GM21367 (cell line): Measurements from ENCODE around the gene CXADR.

Source experiments
- ATAC-seq: cut with Tn5 transposase; IDR thresholded peaks from one replicate; pipeline ENCODE4 v1.9.1; 2021; ENCODE audit not compliant: unreplicated experiment

Gene CXADR

GRCh38 chr21:17539323-17539722 is 26.5 kb downstream of the CXADR start:
- ATAC-seq = no peak

- no peak for ATAC-seq
Observed at GRCh38 chr21:17539743-17540341, 27.0 kb downstream of the CXADR start.

GRCh38 chr21:17540530-17540929 is 27.7 kb downstream of the CXADR start:
- no peak for ATAC-seq

- no peak for ATAC-seq
Observed at GRCh38 chr21:17542371-17543011, 29.6 kb downstream of the CXADR start.

- ATAC-seq = no peak
Observed at GRCh38 chr21:17545007-17545406, 32.2 kb downstream of the CXADR start.

GRCh38 chr21:17548262-17548661 is 35.4 kb downstream of the CXADR start:
- no peak for ATAC-seq

- no peak for ATAC-seq
Observed at GRCh38 chr21:17550671-17551308, 37.9 kb downstream of the CXADR start.

- no peak for ATAC-seq
Observed at GRCh38 chr21:17552410-17552809, 39.6 kb downstream of the CXADR start.

GRCh38 chr21:17554120-17554519 is 41.3 kb downstream of the CXADR start:
- no peak for ATAC-seq

- no peak for ATAC-seq
Observed at GRCh38 chr21:17554679-17555465, 42.0 kb downstream of the CXADR start.

GRCh38 chr21:17560377-17561025 is 47.7 kb downstream of the CXADR start:
- ATAC-seq = no peak

GRCh38 chr21:17570786-17571185 is 57.9 kb downstream of the CXADR start:
- ATAC-seq = no peak

GRCh38 chr21:17572431-17572830 is 59.6 kb downstream of the CXADR start:
- ATAC-seq = no peak

GRCh38 chr21:17575076-17575475 is 62.2 kb downstream of the CXADR start:
- no peak for ATAC-seq

- no peak for ATAC-seq
Observed at GRCh38 chr21:17576080-17576835, 63.4 kb downstream of the CXADR start.

GRCh38 chr21:17577701-17578100 is 64.9 kb downstream of the CXADR start:
- ATAC-seq = no peak

- no peak for ATAC-seq
Observed at GRCh38 chr21:17578162-17578561, 65.3 kb downstream of the CXADR start.

- ATAC-seq = no peak
Observed at GRCh38 chr21:17578876-17579275, 66.0 kb downstream of the CXADR start.

- ATAC-seq = no peak
Observed at GRCh38 chr21:17580319-17580718, 67.5 kb downstream of the CXADR start.

GRCh38 chr21:17583898-17584297 is 71.1 kb downstream of the CXADR start:
- no peak for ATAC-seq
